ENCODE data around the gene TMC7. TPM values are rescaled to one million over a fixed set of nuclear protein-coding genes. Genes with fewer than 3 reads are reported as not detected.

TMC7 gene
- total RNA-seq, 1 experiment from 2014 or later: 1.2 TPM

Other genes starting within 250 kb of the TMC7 start
- 2,142 and 2,402 TPM in 2 replicates for gene RPS15A, start 193.6 kb upstream of the TMC7 start, total RNA-seq (2014; rRNA removed; shearing (Covaris generic))
- 576 and 687 TPM in 2 replicates for gene ARL6IP1, start 182.4 kb upstream of the TMC7 start, total RNA-seq (2014; rRNA removed; shearing (Covaris generic))
- gene SMG1, start 57.5 kb upstream of the TMC7 start, total RNA-seq (2014; rRNA removed; shearing (Covaris generic)): 32.9 and 34.0 TPM in 2 replicates
- gene COQ7, start 83.7 kb downstream of the TMC7 start, total RNA-seq (2014; rRNA removed; shearing (Covaris generic)): 39.0 and 50.5 TPM in 2 replicates
- 24.1 and 30.8 TPM in 2 replicates for gene ITPRIPL2, start 130.0 kb downstream of the TMC7 start, total RNA-seq (2014; rRNA removed; shearing (Covaris generic))
- 0.55 and 1.3 TPM in 2 replicates for gene SYT17, start 184.3 kb downstream of the TMC7 start, total RNA-seq (2014; rRNA removed; shearing (Covaris generic))

Measured in A172 (cell line).